Measurements from ENCODE around the gene PSMD3.

The PSMD3 gene

GRCh38 chr17:39955726-39956225, 24.8 kb upstream of the PSMD3 start:
- intact Hi-C loops (cut with DNase I): no loop called here

GRCh38 chr17:39960524-39961041, 20.0 kb upstream of the PSMD3 start:
- no peak for DNase-seq
- intact Hi-C loops (cut with DNase I): no loop called here

More at GRCh38 chr17:39955726-39956225, 24.8 kb upstream of the PSMD3 start:
- no peak for DNase-seq

DNA sequence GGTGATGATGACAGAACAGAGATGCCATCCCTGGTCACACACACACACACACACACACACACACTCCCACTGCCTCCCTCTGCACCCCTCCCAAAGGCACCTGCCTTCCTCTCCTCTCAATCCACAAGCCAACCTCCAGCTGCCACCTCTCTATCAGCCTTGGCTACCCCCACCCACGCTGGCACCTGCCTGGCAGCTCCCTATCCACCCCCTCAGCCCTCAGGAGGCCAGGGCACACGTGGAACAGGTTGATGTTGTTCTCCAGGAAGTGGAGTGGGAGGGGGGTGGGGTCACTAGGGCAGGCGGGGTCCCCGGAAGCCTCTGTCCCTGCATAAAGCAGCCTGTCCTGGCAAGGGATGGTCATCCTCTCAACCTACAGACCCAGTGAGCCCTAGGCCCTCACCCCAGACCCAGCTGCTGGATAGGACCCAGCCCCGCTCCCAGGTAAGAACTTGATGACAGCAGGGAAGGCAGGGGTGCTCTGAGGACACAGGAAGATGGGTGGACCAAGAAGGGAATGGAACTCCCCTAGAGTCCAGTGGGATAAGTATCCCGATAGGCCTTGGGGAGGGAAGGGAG, 17.9 kb upstream of the PSMD3 start, which contains the start of gene GSDMA:
Gene GSDMA, plus strand, starts transcription at position 363 of the 579 bp plus-strand sequence. CDS start 2,684 bp downstream, outside the sequence.
- intact Hi-C loops (cut with DNase I): no loop called here
- no peak for DNase-seq

GRCh38 chr17:39963829-39964228, 16.8 kb upstream of the PSMD3 start:
- peak in 1 of 10 donors; percentile 22 for DNase-seq
- intact Hi-C loops (cut with DNase I): no loop called here

DNA sequence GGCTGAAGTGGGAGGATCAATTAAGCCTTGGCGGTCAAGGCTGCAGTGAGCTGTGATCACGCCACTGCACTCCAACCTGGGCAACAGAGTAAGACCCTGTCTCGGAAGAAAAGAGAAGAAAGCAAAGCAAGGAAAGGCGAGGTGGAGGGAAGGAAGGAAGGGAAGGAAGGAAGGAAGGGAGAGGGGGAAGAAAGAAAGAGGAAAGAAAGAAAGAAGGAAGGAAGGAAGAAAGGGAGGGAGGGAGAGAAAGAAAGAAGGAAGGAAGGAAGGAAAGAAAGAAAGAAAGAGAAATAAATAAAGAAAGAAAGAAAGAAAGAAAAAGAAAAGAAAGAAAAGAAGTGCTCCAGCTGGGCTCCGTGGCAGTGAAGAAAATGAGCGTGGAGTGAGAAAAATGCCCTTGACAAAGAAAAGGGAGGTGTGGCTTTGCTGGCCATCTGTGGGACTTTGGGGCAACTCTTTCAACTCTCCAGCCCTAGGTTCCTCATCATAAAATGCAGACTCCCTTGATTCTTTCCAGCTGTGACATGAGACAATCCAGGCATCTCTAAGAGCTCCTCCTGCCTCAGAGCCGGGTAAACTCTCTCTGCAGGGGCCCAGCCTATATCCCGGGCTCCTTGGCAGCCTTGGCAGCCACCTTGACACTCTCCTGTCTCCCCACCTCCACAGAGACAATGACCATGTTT, 15.4 kb upstream of the PSMD3 start:
- DNase-seq: no peak
- intact Hi-C loops (cut with DNase I): no loop called here

- peak in 1 of 10 donors; percentile 4 for DNase-seq
- intact Hi-C loops (cut with DNase I): no loop called here
Measured at GRCh38 chr17:39966771-39967170, 13.8 kb upstream of the PSMD3 start.

DNA sequence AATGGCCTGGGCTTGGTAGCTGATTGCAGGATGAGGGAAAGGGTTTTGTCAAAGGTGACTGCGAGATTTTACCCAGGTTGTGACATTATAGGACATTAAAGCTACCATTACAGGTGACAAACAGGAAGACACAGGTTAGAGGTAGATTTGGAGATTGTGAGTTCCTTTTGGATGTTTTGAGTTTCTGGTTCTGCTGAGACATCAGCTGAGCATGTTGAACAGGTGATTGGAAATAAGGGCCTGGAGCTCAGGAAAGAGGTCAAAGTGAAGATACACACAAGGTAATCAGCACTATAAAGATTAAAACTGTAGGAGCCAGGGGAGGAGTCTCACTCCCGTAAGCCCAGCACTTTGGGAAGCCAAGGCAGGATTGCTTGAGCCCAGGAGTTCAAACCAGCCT, 11.8 kb upstream of the PSMD3 start:
- intact Hi-C loops (cut with DNase I): no loop called here
- DNase-seq: no peak

GRCh38 chr17:39969375-39969774, 11.2 kb upstream of the PSMD3 start:
- intact Hi-C loops (cut with DNase I): no loop called here
- DNase-seq: no peak

- no peak for DNase-seq
- intact Hi-C loops (cut with DNase I): no loop called here
Measured at GRCh38 chr17:39970157-39970692, 10.4 kb upstream of the PSMD3 start.

DNA sequence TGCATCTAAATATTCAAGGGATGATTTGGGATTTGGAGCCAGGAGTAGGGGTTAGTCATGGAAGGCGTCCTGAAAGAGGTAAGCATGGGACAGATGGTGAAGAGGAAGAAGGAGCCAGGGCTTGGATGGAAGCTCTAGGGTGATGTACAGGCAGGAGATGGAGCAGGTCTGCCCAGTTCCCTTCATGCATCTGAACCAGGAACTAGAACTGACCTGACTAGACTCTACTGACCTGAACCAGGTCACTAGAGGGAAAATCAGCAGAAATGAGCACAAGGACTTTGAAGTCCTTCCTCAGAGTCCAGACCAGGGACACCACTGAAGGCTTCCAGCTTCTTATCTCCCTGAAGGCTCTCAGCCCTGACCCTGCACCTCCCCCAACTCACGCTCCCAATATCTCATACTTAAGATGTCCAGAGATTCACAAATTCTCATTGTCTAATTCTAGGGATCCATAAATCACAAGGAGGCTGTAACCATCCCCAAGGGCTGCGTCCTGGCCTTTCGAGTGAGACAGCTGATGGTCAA, 9.5 kb upstream of the PSMD3 start:
- intact Hi-C loops (cut with DNase I): no loop called here
- DNase-seq: no peak

- intact Hi-C loops (cut with DNase I): no loop called here
- DNase-seq: no peak
Measured at GRCh38 chr17:39972271-39972670, 8.3 kb upstream of the PSMD3 start.

GRCh38 chr17:39973496-39973895, 7.1 kb upstream of the PSMD3 start:
- no peak for DNase-seq
- intact Hi-C loops (cut with DNase I): no loop called here

- no peak for DNase-seq
- intact Hi-C loops (cut with DNase I): no loop called here
Measured at GRCh38 chr17:39974433-39974832, 6.2 kb upstream of the PSMD3 start.

DNA sequence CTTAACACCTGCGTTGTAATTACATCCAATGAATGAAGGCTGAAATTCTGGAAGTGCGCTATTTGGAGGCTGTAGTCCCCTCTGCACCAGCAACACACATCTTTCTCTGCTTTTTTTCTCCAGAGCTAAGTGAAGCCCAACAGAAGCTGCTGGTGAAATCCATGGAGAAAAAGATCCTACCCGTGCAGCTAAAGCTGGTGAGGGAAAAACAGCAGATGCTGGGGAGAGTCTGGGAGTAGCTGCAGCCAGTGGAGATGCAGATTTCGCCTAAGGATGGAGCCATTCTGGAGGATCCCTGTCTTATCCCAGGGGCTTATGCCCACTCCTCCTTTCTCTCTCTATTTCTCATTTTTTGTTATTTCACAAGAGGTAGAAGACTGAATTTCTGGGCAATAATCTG, 4.8 kb upstream of the PSMD3 start:
- DNase-seq: no peak
- intact Hi-C loops (cut with DNase I): no loop called here

- DNase-seq: no peak
- intact Hi-C loops (cut with DNase I): no loop called here
Measured at GRCh38 chr17:39979016-39979670, 1.5 kb upstream of the PSMD3 start.

- intact Hi-C loops (cut with DNase I): loop anchor here (1.0 to 2.0 kb wide), 3 partner anchors 21 to 51 kb away; no protein-coding TSS in a partner anchor
- peak in 2 of 10 donors; percentile 10 to 20 for DNase-seq
Measured at GRCh38 chr17:39979893-39980350, 685 bp upstream of the PSMD3 start.

- intact Hi-C loops (cut with DNase I): loop anchor here (2.0 kb wide), 1 partner anchor 52 kb away; no protein-coding TSS in a partner anchor
- no peak for DNase-seq
Measured at GRCh38 chr17:39981207-39981741, 667 bp downstream of the PSMD3 start.

DNA sequence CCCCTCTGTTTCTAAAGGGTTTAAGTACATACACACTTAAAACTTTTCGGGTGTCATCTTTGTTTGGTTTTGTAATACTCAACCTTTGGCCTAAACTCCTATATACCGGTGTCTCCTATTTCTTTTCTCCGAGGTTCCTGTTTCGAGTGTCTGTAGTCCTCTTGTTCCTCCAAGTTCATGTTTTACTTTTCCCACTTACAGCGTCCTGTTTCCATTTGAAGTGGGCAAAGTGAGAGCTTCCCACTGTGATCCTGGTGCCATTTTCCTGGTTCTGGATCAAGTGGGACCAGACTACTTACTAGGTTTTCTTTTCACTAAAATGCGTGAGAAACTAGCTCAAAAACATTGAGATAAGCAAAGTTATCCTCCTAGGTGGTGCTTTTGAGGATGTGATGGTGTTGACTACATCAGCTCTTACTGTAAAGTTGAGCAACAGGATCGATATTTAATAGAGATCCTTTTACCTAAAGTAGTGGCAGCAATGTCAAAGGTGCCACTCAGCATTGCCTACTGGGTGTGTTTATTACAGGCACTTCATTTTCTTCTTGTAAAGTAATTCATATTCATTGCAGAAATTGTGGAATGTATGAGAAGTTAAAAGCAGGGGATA, 1.3 kb downstream of the PSMD3 start:
- no peak for DNase-seq
- intact Hi-C loops (cut with DNase I): loop anchor here (2.0 kb wide), 1 partner anchor 53 kb away; no protein-coding TSS in a partner anchor

DNA sequence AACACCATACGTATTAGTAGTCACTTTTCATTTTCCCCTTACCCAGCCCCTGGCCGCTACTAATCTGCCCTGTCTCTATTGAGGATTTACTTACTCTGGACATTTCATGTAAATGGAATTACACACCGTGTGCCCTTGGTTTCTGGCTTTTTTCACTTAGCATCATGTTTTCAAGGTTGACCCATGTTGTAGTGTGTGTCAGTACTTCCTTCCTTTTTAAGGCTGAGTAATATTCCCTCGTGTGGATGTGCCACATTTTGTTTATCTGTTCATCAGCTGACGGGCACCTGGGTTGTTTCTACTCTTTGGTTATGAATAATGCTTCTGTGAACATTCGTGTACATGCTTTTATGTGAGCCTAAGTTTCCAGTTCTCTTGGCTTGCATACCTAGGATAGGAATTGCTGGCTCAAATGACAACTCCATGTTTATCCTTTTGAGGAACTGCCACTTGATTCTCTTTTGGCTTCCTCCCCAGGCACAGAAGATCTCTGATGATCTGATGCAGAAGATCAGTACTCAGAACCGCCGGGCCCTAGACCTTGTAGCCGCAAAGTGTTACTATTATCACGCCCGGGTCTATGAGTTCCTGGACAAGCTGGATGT, 7.7 kb downstream of the PSMD3 start:
- intact Hi-C loops (cut with DNase I): no loop called here

More for the DNA sequence above, 7.7 kb downstream of the PSMD3 start:
- DNase-seq: no peak

All from posterior cingulate gyrus (tissue), 11 donors.